Right lobe of liver (tissue), 6 donors: Measurements from ENCODE around the gene ZNF521. TPM values are rescaled to one million over a fixed set of nuclear protein-coding genes. Genes with fewer than 3 reads are reported as not detected.

Experiments
- ATAC-seq, 4 donors: fragments of 200-7000 bp; cut with Tn5 transposase; one replicate each; pipeline ENCODE4 v1.9.1; 2020; ENCODE audit warnings: mild to moderate bottlenecking in 4 of 4, moderate library complexity in 4 of 4
- DNase-seq, 3 donors: peaks; one replicate each; pipeline ENCODE4 v3.0.0-alpha.2; 2020
- H3K27ac ChIP-seq, 3 donors: fragments of 200-600 bp; one replicate each; pipeline ENCODE4 v1.8.0; 2022
- H3K27me3 ChIP-seq, 2 donors: fragments of 200-600 bp; one replicate each; pipeline ENCODE4 v1.8.0; 2022
- H3K36me3 ChIP-seq, 4 donors: fragments of 200-600 bp; sonication (generic) in 1 of 4; one replicate each; pipeline versions ENCODE4 v1.5.1 to v1.8.0; 2017 to 2022; ENCODE audit warnings: control low read depth in 1 of 4
- H3K4me1 ChIP-seq, 4 donors: fragments of 200-600 bp; sonication (generic) in 1 of 4; one replicate each; pipeline versions ENCODE4 v1.5.1 to v1.8.0; 2017 to 2022; ENCODE audit warnings: control low read depth in 1 of 4
- H3K4me3 ChIP-seq, 3 donors: fragments of 200-600 bp; one replicate each; pipeline ENCODE4 v1.8.0; 2022
- H3K9me3 ChIP-seq, 4 donors: fragments of 200-600 bp; sonication (generic) in 1 of 4; one replicate each; pipeline versions ENCODE4 v1.5.1 to v1.8.0; 2017 to 2022; ENCODE audit warnings: control low read depth in 1 of 4
- POLR2A ChIP-seq: fragments of 450-650 bp; IDR thresholded peaks from one replicate; pipeline ENCODE4 v1.6.1; 2017; ENCODE audit warnings: antibody characterized with exemption, mild to moderate bottlenecking
- WGBS: methylation state at CpG from one replicate; pipeline ENCODE4 v1.1.6; 2018; ENCODE audit warnings: low coverage, low lambda C conversion rate; ENCODE audit not compliant: insufficient coverage; ENCODE audit errors: missing lambda C conversion rate; 5-methylcytosine and 5-hydroxymethylcytosine counted together
- intact Hi-C, 2 donors: fragments of 100-400 bp; cut with DNase I; formaldehyde crosslinking; loops; one replicate each; pipeline versions ENCODE4 v1.11.2 to v1.14.1; 2022
- total RNA-seq, 6 experiments: library from RNA; depleted of rRNA in 2 of 6; stranded (reverse); fragments of >200 nt in 2 of 6; fragmentation: NEBNext Ultra II Directional in 3 of 6; extraction: Animal tissue kit (Norgen Biotek cat#: 25700) in 3 of 6; gene quantifications; one replicate each; pipeline versions ENCODE4 v1.1.0 to v1.2.4, GENCODE V29; 2016 to 2023
- TF ChIP-seq, protein P1 (sequence below), 4 donors: fragments of 200-600 bp in 3 of 4; fragments of 450-650 bp in 1 of 4; IDR thresholded peaks; one replicate each; pipeline versions ENCODE4 v1.5.1 to v1.8.0; 2016 to 2022; ENCODE audit warnings: antibody characterized with exemption in 4 of 4, mild to moderate bottlenecking in 2 of 4
- donor health status: DM: no; HTN: yes; CAD: no.
- donor health status: DM: no; HTN: no; CAD: no.
- donor health status: DM: no; HTN: no; CAD: no.
- donor health status: DM: no; HTN: yes; CAD: no.
- donor health status: DM: no; HTN: yes; CAD: no.

Gene ZNF521
- total RNA-seq, 6 experiments from 2014 or later, result 0.31 to 2.9 (median 1.3) TPM

DNA sequence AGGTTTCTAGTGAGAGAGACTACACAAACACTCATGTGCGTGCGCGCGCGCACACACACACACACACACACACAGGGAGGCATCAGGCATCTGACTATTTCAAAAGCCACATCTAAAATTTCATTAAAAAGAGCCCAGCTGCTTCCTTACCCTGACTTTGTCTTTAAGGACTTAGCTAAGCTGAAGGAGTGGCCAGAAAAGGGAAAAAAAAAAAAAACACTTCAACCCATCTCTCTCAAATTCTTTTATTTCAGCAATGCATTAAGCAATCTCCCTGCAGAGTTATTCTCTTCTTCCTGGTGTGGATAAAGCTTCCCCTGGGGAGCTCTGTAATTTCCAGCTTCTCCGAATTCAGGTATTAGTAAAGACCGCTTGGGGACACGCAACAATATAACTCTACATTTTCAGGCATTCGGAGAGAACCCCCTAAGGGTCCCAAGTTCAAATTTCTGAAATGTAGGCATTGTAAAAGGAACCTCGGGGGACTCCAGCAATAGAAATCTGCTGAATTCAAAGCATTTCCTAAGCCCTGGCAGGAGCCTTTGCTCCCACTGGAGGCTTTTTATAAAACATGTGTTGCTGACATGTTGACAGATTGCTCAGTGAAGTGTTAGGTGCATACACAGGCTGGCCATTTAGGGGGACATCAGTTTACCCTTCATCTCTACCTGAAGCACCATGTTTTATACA lies 67.0 kb downstream of the ZNF521 start:
- no peaks in the 10 kb centered on the region for H3K9me3 ChIP-seq
- H3K36me3 ChIP-seq, result no peaks in the 10 kb centered on the region
- DNase-seq, result no peak
- intact Hi-C loops, result no loop called here
- no peaks in the 10 kb centered on the region for H3K27me3 ChIP-seq
- H3K4me3 ChIP-seq, result no peak overlapping the region
- 71% methylated on average over 10 of the region's 10 CpGs for WGBS
- TF ChIP-seq, protein P1, sequence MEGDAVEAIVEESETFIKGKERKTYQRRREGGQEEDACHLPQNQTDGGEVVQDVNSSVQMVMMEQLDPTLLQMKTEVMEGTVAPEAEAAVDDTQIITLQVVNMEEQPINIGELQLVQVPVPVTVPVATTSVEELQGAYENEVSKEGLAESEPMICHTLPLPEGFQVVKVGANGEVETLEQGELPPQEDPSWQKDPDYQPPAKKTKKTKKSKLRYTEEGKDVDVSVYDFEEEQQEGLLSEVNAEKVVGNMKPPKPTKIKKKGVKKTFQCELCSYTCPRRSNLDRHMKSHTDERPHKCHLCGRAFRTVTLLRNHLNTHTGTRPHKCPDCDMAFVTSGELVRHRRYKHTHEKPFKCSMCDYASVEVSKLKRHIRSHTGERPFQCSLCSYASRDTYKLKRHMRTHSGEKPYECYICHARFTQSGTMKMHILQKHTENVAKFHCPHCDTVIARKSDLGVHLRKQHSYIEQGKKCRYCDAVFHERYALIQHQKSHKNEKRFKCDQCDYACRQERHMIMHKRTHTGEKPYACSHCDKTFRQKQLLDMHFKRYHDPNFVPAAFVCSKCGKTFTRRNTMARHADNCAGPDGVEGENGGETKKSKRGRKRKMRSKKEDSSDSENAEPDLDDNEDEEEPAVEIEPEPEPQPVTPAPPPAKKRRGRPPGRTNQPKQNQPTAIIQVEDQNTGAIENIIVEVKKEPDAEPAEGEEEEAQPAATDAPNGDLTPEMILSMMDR (IDR thresholded peaks at IDR 0.05), result no peak
- TF ChIP-seq POLR2A, result no peak
- H3K27ac ChIP-seq, result no peak overlapping the region
- no peak for ATAC-seq
- H3K4me1 ChIP-seq, result no peaks in the 10 kb centered on the region

DNA sequence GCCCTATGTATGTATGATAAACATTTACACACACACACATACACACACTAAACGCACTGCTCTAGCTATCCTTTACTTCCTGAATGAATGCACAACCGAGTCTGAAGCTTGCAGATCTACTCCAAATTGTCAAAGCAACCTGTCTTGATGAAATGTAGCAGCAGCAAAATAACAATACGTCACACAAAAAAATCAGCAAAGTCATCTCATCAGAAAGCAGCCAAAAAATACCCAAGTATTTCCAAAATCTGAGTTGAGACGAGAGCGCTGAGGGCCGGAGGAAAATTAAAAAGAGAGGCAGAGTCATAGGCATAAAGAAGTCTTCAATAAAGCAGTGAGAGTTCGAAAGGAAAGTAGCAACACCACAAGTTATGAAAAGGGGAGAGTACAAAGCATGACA lies 67.7 kb downstream of the ZNF521 start:
- H3K9me3 ChIP-seq, result no peaks in the 10 kb centered on the region
- no peak overlapping the region for H3K27ac ChIP-seq
- ATAC-seq (no peak), DNase-seq (no peak)
- no peaks in the 10 kb centered on the region for H3K36me3 ChIP-seq
- intact Hi-C loops, result no loop called here
- H3K4me3 ChIP-seq, result no peak overlapping the region
- WGBS, result 44% methylated on average over 7 of the region's 7 CpGs
- no peaks in the 10 kb centered on the region for H3K4me1 ChIP-seq
- no peaks in the 10 kb centered on the region for H3K27me3 ChIP-seq
- TF ChIP-seq, protein P1 (IDR thresholded peaks at IDR 0.05), result no peak
- TF ChIP-seq POLR2A, result no peak

DNA sequence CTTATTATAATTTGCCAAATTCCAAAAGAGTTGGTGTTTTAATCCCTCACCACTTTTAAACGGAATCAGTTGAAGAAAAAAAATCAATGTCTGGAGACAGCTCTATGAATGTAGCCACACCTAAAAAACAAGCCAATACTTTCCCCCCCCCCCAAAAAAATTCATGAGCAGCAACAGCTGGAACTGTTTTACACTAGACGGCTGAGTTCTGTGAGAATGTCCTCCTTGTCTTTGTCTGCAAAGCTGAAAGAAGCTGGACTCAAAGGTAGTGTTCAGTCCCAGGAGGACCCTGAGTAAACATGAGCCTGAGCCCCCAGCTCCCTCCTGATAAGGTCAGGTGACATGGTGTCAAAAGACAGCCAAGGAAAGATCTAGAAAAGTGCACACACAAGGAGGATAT lies 68.2 kb downstream of the ZNF521 start:
- intact Hi-C loops, result no loop called here
- TF ChIP-seq POLR2A, result no peak
- TF ChIP-seq, protein P1 (IDR thresholded peaks at IDR 0.05), result no peak
- 29% methylated on average over 2 of the region's 2 CpGs for WGBS

DNA sequence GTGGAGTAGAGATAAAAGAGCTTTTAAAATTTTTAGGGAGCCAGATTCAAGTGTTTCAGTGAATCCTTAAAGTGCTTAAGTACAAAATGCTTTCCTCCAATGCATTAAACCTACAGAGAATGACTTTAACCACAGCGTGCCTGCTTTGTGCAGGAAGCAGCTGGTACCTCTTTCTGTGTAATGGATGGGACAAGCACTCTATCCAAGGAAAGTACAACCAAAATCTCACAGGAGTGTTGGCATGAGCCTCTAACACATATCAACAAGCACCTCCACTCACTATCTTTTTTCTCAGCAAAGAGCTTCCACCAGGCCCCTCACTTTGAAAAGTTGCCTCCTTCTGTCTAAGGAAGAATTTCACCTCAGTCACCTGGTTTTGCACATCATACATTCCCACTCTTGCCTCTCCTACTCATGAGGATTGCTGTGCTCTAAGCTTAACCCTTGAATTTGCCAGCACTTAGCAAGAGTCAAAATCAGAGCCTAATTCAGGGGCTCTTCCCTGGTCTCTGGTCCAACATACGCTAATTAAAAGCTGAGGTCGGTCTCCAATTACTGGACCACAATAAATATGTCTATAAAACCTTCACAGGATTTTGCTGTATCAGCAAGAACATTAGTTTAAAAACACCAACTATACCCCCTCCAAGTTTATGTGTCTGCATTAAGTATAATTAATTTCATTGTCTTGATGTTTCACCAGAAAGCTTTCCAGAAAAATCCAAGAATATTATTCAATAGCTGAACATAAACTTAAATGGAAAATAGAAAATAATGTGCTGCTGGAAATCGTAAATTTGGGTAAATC lies 68.9 kb downstream of the ZNF521 start:
- H3K4me1 ChIP-seq, result no peaks in the 10 kb centered on the region

More for the DNA sequence above, 68.2 kb downstream of the ZNF521 start:
- no peak for ATAC-seq
- no peak for DNase-seq
- H3K27ac ChIP-seq, result no peak overlapping the region
- no peaks in the 10 kb centered on the region for H3K4me1 ChIP-seq
- no peaks in the 10 kb centered on the region for H3K9me3 ChIP-seq
- no peaks in the 10 kb centered on the region for H3K36me3 ChIP-seq
- H3K4me3 ChIP-seq, result no peak overlapping the region
- H3K27me3 ChIP-seq, result no peaks in the 10 kb centered on the region

More for the DNA sequence above, 68.9 kb downstream of the ZNF521 start:
- WGBS, result 58% methylated on average over 4 of the region's 4 CpGs
- Histone ChIP-seq H3K27ac (no peak overlapping the region), H3K36me3 (no peaks in the 10 kb centered on the region), H3K27me3 (no peaks in the 10 kb centered on the region), H3K9me3 (no peaks in the 10 kb centered on the region), H3K4me3 (no peak overlapping the region)
- no peak for ATAC-seq
- no peak for TF ChIP-seq POLR2A
- TF ChIP-seq, protein P1 (IDR thresholded peaks at IDR 0.05), result no peak
- DNase-seq, result no peak
- intact Hi-C loops, result no loop called here
